Thoracic aorta endothelial cell (primary cell): ENCODE measurements around the gene EPAS1. TPM values are rescaled to one million over a fixed set of nuclear protein-coding genes. Genes with fewer than 3 reads are reported as not detected.

Experiments used
- small RNA-seq: library from RNA; depleted of rRNA; stranded (forward); fragments of <200 nt; gene quantifications from one replicate; pipeline ENCODE3, GENCODE V24; 2012
- total RNA-seq: library from RNA; depleted of rRNA; stranded (reverse); fragments of >200 nt; gene quantifications from 2 replicates; pipeline ENCODE4 v1.2.3, GENCODE V29; 2012

The EPAS1 gene
- total RNA-seq = 177 and 257 TPM in 2 replicates

GRCh38 chr2:46296840-46297545 lies at the start of gene EPAS1:
EPAS1 (plus strand) TSS chr2:46297407; CDS start chr2:46297912, 505 bp downstream.

Small RNA genes lying within 50 kb of the gene (small RNA-seq; reads per million reads assigned to genes)
- not detected for gene RF00017

Other genes with a start within 250 kb of the EPAS1 start
- gene TMEM247, start 182.2 kb downstream of the EPAS1 start, total RNA-seq = not detected in 2 replicates
- gene RHOQ, start 245.1 kb downstream of the EPAS1 start, total RNA-seq = 32.4 and 33.0 TPM in 2 replicates
- gene ATP6V1E2, start 245.2 kb downstream of the EPAS1 start, total RNA-seq = 4.4 and 6.0 TPM in 2 replicates